Suppressor macrophage treated with lipopolysaccharide for 1 hour (primary cell): Measurements from ENCODE around the gene TCP11L2.
A peak's percentile ranks its signal among the peaks of the same experiment; 100 is the strongest.
"Not testable (repeated sequence)": the region's sequence is repeated elsewhere in the genome, so short reads cannot be mapped to it uniquely, and the experiment has no call there.

Experiments
- DNase-seq, 3 donors: peaks; one replicate each; pipeline ENCODE4 v3.0.0-alpha.2; 2020 to 2022

Gene TCP11L2

GRCh38 chr12:106284358-106285105, 18.0 kb upstream of the TCP11L2 start:
- no peak for DNase-seq

- peak; percentile 21 to 47 (median 42) for DNase-seq
These were observed 16.6 kb upstream of the TCP11L2 start for GRCh38 chr12:106285982-106286381.

- DNase-seq = not testable (repeated sequence)
These were observed 15.9 kb upstream of the TCP11L2 start for GRCh38 chr12:106286576-106287162.

- no peak for DNase-seq
These were observed 15.2 kb upstream of the TCP11L2 start for GRCh38 chr12:106287364-106287763.

GRCh38 chr12:106288101-106288493, 14.4 kb upstream of the TCP11L2 start:
- no peak for DNase-seq

- peak; percentile 79 to 91 (median 89) for DNase-seq
These were observed 13.9 kb upstream of the TCP11L2 start for GRCh38 chr12:106288494-106289195.

- DNase-seq = no peak
These were observed 13.3 kb upstream of the TCP11L2 start for GRCh38 chr12:106289196-106289681.

- no peak for DNase-seq
These were observed 11.9 kb upstream of the TCP11L2 start for GRCh38 chr12:106290666-106291065.

GRCh38 chr12:106291342-106291741, 11.2 kb upstream of the TCP11L2 start:
- DNase-seq = no peak

GRCh38 chr12:106292339-106292738, 10.2 kb upstream of the TCP11L2 start:
- no peak for DNase-seq

- peak in 2 of 3 donors; percentile 39 to 45 for DNase-seq
These were observed 6.2 kb upstream of the TCP11L2 start for GRCh38 chr12:106296179-106296877.

- no peak for DNase-seq
These were observed 5.5 kb upstream of the TCP11L2 start for GRCh38 chr12:106297075-106297474.

GRCh38 chr12:106297681-106298080, 4.9 kb upstream of the TCP11L2 start:
- DNase-seq = no peak

- no peak for DNase-seq
These were observed 3.2 kb upstream of the TCP11L2 start for GRCh38 chr12:106299202-106299774.

GRCh38 chr12:106300761-106301160, 1.8 kb upstream of the TCP11L2 start:
- peak; percentile 78 to 86 (median 83) for DNase-seq

- no peak for DNase-seq
These were observed 1.3 kb upstream of the TCP11L2 start for GRCh38 chr12:106301241-106301610.

- DNase-seq = peak in 1 of 3 donors; percentile 23
These were observed 767 bp upstream of the TCP11L2 start for GRCh38 chr12:106301611-106302321.

GRCh38 chr12:106303202-106303820, 778 bp downstream of the TCP11L2 start:
- DNase-seq = peak; percentile 55 to 72 (median 59)

- DNase-seq = no peak
These were observed 1.5 kb downstream of the TCP11L2 start for GRCh38 chr12:106304001-106304421.

GRCh38 chr12:106304797-106305196, 2.3 kb downstream of the TCP11L2 start:
- no peak for DNase-seq

- no peak for DNase-seq
These were observed 2.8 kb downstream of the TCP11L2 start for GRCh38 chr12:106305376-106305775.

- no peak for DNase-seq
These were observed 4.6 kb downstream of the TCP11L2 start for GRCh38 chr12:106307181-106307580.
